Activated CD4-positive, alpha-beta T cell treated with anti-CD3 and anti-CD28 coated beads, Interleukin-2, amount 10 ng/mL, durations not matched to agents 24 days and 14 days (primary cell): ENCODE results near the gene FRMPD2. TPM values are rescaled to one million over a fixed set of nuclear protein-coding genes. Genes with fewer than 3 reads are reported as not detected.
A peak's percentile ranks its signal among the peaks of the same experiment; 100 is the strongest.
"Not testable (repeated sequence)": the region's sequence is repeated elsewhere in the genome, so short reads cannot be mapped to it uniquely, and the experiment has no call there.

Source experiments
- DNase-seq: peaks from one replicate; pipeline ENCODE4 v3.0.0; 2022
- H3K27ac Mint-ChIP-seq: one replicate; pipeline ENCODE4 v1.8.0; 2022; ENCODE audit warnings: mild to moderate bottlenecking, mixed read lengths
- H3K27me3 Mint-ChIP-seq: one replicate; pipeline ENCODE4 v1.8.0; 2022; ENCODE audit warnings: mixed read lengths
- H3K36me3 Mint-ChIP-seq: one replicate; pipeline ENCODE4 v1.8.0; 2022; ENCODE audit warnings: low read depth, mild to moderate bottlenecking, mixed read lengths
- H3K4me1 Mint-ChIP-seq: one replicate; pipeline ENCODE4 v1.8.0; 2021; ENCODE audit warnings: mixed read lengths
- H3K4me3 Mint-ChIP-seq: one replicate; pipeline ENCODE4 v1.8.0; 2022; ENCODE audit warnings: mild to moderate bottlenecking, moderate library complexity, mixed read lengths
- H3K9me3 Mint-ChIP-seq: one replicate; pipeline ENCODE4 v1.8.0; 2021; ENCODE audit warnings: mixed read lengths
- intact Hi-C: fragments of 100-400 bp; cut with micrococcal nuclease; formaldehyde crosslinking; loops from one replicate; pipeline ENCODE4 v1.15.1; 2023
- total RNA-seq: library from RNA; stranded (reverse); gene quantifications from 2 replicates; pipeline ENCODE4 v1.2.3, GENCODE V29; 2022

Gene FRMPD2
- total RNA-seq, 1 donor from 2014 or later = not detected

DNA sequence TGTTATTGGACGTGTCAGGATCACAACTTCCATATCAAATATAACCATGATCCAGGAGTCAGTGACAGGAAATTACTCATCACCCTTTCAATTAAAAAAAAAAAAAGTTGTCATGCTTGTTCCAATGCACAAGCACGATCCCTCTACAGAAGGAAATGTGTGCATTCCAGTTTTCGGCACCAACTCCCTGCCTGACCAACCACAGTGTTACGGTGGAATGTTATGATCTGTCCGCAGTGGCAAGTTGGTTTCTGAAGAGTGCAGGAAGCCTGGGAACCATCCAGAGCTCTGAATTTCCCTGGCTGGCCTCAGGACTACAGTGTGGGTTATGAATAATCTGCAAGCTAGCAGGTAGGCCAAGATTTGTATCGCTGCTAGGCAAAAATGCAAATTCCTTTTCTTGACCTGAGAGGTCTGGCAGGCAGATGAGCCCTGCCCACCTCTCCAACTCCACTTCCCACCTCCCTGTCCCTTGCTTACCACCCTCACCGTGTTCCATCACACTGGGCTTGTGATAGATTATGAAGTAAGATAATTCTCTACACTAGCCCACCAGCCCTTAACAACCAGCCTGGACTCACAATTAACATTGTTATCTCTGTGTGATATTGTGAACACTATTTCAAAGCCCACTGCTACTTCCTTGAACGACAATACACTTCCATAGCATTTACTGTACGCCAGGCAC lies 20.4 kb downstream of the FRMPD2 start:
- intact Hi-C loops = no loop called here
- Mint-ChIP-seq H3K9me3 (no peaks in the 10 kb centered on the region), H3K27ac (no peak overlapping the region), H3K4me3 (no peak overlapping the region), H3K27me3 (peaks cover 2% of the 10 kb centered on the region), H3K36me3 (no peaks in the 10 kb centered on the region), H3K4me1 (no peaks in the 10 kb centered on the region)
- DNase-seq = no peak

DNA sequence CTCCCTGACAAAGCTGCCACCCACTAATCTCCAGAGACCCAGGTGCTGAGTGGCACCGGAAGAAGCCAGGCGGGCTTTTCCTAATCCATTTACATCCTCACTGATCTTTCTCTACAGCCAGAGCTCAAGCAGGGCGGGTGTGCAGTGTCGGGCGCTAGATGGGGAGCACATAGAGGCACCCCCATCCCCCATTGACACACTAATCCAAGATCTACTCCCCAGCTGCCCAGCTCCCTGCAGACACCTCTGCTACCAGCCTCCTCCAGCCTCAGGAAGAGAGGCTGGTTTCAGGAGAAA lies 22.2 kb downstream of the FRMPD2 start:
- intact Hi-C loops = no loop called here
- no peak for DNase-seq
- H3K4me3 Mint-ChIP-seq = no peak overlapping the region
- no peaks in the 10 kb centered on the region for H3K36me3 Mint-ChIP-seq
- H3K4me1 Mint-ChIP-seq = no peaks in the 10 kb centered on the region
- H3K27ac Mint-ChIP-seq = no peak overlapping the region
- H3K27me3 Mint-ChIP-seq = peaks cover 2% of the 10 kb centered on the region
- no peaks in the 10 kb centered on the region for H3K9me3 Mint-ChIP-seq

DNA sequence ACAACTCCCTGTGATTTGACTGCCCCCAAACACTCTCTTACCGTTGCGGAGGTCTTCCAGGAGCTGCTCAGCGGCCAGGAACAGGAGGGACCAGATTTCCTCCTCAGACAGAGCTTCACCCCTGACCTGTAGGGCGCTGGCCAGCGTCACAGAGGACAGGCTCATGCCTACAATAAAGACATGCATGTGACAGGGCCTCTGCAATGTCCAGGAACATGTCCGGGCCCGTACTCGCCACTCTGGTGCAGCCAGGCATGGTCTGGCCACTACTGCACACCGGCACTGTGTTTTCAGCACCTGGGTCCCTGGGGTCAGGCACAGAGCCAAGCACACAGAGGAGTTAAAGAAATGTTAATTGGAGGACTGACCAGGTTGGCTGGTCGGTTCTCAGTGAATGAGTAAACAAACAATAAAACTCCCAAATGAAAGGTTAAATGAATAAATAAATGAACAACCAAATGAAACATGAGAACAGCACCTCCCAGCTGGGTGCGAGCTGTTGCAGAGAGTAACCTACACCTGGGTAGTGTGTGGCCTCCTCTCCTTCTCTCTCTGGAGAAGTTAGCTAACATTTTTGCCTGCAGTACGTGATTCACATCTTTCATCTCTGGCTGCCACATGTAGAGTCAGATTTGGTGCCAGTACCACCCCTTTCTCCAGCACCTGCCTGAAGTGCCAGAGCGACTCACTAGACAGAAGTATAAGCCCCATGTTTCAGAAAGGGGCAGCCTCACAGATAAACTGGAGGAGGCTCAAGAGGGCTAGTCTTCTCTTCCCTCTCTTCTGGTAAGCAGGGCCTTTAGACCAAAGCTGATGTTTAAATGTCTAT lies 22.8 kb downstream of the FRMPD2 start:
- no peak overlapping the region for H3K4me3 Mint-ChIP-seq
- H3K4me1 Mint-ChIP-seq = no peaks in the 10 kb centered on the region
- no peaks in the 10 kb centered on the region for H3K36me3 Mint-ChIP-seq
- DNase-seq = no peak
- H3K27ac Mint-ChIP-seq = no peak overlapping the region
- peaks cover 2% of the 10 kb centered on the region for H3K27me3 Mint-ChIP-seq
- intact Hi-C loops = no loop called here
- no peaks in the 10 kb centered on the region for H3K9me3 Mint-ChIP-seq

DNA sequence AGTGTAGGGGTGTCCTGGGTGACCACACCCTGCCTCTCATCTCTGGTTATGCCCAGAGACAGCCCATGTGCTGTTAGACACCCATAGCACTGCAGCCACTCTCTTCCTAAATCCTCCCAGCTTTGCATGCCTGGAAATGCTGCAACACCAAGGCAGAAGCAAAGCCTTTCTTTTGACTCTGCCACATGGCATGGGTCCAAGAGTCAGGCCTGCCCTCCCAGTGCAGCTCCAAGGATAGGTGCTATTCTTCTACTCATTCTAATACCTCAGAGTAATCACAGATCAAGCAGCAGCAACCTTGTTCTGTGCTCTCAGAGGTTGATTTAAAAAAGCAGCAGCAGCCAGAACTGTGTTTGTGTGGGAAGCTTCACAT lies 23.4 kb downstream of the FRMPD2 start:
- Mint-ChIP-seq H3K4me3 (no peak overlapping the region), H3K36me3 (no peaks in the 10 kb centered on the region), H3K27ac (no peak overlapping the region), H3K27me3 (peaks cover 2% of the 10 kb centered on the region), H3K9me3 (no peaks in the 10 kb centered on the region), H3K4me1 (no peaks in the 10 kb centered on the region)
- no peak for DNase-seq
- intact Hi-C loops = no loop called here

DNA sequence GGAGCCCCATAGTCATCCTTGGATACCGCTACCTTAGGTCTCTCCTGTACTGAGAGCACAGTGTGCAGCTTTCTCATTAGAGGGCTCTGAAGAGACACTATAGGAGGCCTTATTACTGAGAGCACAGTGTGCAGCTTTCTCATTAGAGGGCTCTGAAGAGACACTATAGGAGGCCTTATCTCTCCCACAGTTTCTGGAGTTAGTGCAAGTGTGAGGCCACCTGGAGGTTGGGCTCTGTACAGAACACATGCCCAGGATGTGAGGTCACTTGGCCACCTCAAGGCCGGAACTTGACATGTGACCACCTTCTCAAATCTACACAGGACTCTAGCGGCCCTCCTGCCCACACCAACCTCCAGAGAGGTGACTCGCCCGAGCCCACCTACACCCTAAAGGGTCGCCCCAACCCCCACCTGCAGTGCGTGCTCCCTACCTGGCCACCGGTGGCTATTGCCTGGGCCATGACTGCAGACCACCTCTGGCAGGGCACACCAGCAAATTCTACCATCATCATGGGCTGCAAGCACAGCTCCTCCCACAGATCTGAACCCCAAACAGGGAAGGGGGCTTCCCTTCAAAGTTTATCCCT lies 24.6 kb downstream of the FRMPD2 start:
- Mint-ChIP-seq H3K4me1 (no peaks in the 10 kb centered on the region), H3K36me3 (no peaks in the 10 kb centered on the region), H3K9me3 (no peaks in the 10 kb centered on the region), H3K4me3 (no peak overlapping the region), H3K27ac (no peak overlapping the region), H3K27me3 (peaks cover 2% of the 10 kb centered on the region)
- intact Hi-C loops = no loop called here
- no peak for DNase-seq

DNA sequence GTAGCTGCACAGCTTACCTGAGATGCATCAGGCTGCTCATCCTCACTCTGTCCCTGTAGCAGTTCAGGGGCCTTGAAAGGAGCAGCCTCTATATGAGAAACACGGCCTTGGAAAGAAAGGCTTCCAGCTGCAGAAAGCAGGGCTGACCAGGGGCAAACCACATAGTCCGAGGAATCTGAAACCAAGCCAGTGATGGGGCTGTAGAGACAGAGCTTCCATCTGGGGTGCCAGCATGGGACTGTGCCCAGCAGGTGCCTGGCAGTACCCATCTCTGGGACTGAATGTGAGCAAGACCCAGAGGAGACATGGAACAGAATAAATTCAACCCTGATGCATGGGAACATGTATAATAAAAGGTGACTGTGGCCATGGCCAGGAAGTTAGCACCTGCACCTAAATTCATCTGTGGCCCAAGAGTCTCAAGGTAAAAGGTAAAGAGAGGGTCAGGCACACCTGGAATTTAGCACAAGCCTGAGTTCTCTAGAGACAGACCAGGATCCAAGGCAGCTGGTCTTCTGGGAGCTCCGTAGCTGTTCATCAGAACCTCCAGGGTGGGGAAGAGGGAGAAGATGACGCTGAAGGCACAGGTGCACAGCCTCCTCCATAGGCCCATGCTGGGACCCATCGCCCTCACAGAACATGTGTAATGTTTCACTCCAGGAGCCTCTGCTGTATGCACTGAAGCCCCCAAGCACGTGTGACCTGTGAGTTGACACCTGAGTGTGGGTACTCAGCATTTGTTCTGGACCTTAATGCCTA lies 25.3 kb downstream of the FRMPD2 start:
- Mint-ChIP-seq H3K9me3 (no peaks in the 10 kb centered on the region), H3K27ac (no peak overlapping the region), H3K27me3 (peaks cover 2% of the 10 kb centered on the region), H3K4me1 (no peaks in the 10 kb centered on the region), H3K4me3 (no peak overlapping the region), H3K36me3 (no peaks in the 10 kb centered on the region)
- intact Hi-C loops = no loop called here
- DNase-seq = peak; percentile 40

DNA sequence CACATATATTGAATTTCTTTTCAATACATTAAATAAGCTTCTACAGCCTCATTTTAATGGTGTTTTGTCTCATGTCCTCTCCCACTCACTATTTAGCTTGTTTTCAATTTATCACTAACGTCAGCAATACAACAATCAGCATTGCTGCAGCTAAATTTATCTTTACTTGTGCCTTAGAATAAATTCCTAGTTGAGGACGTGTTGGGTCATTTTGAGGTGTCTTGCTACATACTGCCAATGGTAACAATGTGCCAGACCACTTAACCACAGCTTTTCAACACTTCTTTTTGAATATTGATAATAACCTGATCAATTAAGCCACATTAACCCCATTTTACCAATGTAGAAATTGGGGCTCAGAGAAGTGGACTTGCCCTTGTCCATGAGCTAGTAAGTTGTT lies 26.0 kb downstream of the FRMPD2 start:
- intact Hi-C loops = no loop called here
- no peaks in the 10 kb centered on the region for H3K4me1 Mint-ChIP-seq

DNA sequence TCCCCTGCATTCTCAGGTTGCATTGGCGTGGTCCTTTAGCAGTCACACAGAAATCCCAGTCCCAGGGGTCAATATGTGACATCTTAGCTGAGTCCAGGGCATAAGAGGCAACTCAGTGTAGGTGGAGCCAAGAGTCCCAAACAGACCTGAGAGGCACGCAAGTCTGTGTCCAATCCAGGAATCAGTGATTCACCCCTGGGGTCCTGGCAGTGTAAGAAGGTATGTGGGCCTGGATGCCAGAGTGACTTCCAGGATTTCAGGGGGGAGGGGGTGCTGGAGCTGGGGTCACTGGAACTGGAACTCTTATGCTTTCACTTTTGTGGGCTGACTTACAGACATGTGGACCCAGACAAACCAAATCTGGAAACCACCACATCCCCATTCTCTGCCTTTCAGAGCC lies 26.8 kb downstream of the FRMPD2 start:
- Mint-ChIP-seq H3K27ac (no peak overlapping the region), H3K27me3 (no peaks in the 10 kb centered on the region), H3K4me3 (no peak overlapping the region), H3K4me1 (no peaks in the 10 kb centered on the region), H3K9me3 (no peaks in the 10 kb centered on the region), H3K36me3 (no peaks in the 10 kb centered on the region)
- intact Hi-C loops = no loop called here
- DNase-seq = peak; percentile 37

More for the DNA sequence above, 26.0 kb downstream of the FRMPD2 start:
- no peak overlapping the region for H3K4me3 Mint-ChIP-seq
- peaks cover under 1% of the 10 kb centered on the region for H3K27me3 Mint-ChIP-seq
- no peak overlapping the region for H3K27ac Mint-ChIP-seq
- H3K36me3 Mint-ChIP-seq = no peaks in the 10 kb centered on the region
- no peaks in the 10 kb centered on the region for H3K9me3 Mint-ChIP-seq
- no peak for DNase-seq

DNA sequence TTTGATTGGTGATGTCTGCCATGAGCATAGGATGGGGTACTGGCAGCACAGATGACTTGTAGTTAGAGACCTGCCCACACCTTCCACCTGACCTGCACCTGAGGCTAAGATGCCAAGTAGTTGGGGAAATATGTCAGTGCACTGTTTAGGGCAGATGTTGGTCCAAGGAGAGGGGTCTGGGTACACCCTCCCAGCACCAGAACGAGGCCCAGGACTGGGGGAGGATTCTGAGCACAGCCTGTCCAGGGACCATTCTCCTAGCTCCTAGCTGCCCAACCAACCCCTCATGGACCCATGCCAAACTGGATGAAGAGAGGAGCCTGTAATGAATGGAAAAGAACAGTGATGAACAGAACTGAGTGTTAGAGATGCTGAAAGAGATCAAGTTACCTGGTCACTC lies 28.0 kb downstream of the FRMPD2 start:
- no peak for DNase-seq
- Mint-ChIP-seq H3K27me3 (no peaks in the 10 kb centered on the region), H3K9me3 (no peaks in the 10 kb centered on the region), H3K36me3 (no peaks in the 10 kb centered on the region), H3K4me1 (no peaks in the 10 kb centered on the region), H3K27ac (no peak overlapping the region), H3K4me3 (no peak overlapping the region)
- intact Hi-C loops = no loop called here

DNA sequence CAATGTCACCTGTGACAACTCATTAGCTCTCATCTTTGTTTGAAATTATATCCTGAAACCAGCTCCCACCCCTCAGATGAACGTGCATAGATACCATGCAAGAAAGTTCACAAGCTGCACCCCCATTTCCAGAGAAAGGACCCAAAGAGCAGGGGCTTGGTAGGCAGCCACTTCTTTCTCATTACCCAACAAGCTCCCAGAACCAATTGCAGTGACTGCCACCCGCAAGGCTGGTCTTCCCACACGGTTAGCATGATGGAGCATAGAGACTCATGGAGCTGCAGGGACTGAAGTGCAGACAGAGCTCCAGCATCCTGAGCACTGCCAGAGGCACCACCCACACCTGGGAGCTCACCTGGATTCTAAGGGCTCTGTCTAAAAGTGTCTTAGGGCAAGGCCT lies 28.5 kb downstream of the FRMPD2 start:
- H3K4me3 Mint-ChIP-seq = no peak overlapping the region
- intact Hi-C loops = no loop called here
- H3K4me1 Mint-ChIP-seq = no peaks in the 10 kb centered on the region
- no peak overlapping the region for H3K27ac Mint-ChIP-seq
- H3K9me3 Mint-ChIP-seq = no peaks in the 10 kb centered on the region
- no peaks in the 10 kb centered on the region for H3K27me3 Mint-ChIP-seq
- H3K36me3 Mint-ChIP-seq = no peaks in the 10 kb centered on the region
- peak; percentile 29 for DNase-seq

DNA sequence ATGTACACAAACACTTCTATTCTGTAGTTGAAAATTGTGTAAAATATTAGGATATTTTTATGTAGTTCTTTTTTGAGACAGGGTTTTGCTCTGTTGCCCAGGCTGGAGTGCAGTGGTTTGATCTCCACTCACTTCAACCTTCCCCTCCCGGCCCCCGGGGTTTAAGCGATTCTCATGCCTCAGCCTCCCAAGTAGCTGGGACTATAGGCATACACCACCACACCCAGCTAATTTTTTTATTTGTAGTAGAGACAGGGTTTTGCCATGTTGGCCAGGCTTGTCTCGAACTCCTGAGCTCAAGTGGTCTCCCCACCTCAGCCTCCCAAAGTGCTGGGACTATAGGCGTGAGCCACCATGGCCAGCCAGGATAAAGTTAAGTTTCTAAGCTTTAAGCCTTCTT lies 30.6 kb downstream of the FRMPD2 start:
- H3K4me3 Mint-ChIP-seq, H3K4me1 Mint-ChIP-seq, H3K27ac Mint-ChIP-seq, DNase-seq, H3K36me3 Mint-ChIP-seq, H3K27me3 Mint-ChIP-seq, H3K9me3 Mint-ChIP-seq, intact Hi-C loops: not testable (repeated sequence)

DNA sequence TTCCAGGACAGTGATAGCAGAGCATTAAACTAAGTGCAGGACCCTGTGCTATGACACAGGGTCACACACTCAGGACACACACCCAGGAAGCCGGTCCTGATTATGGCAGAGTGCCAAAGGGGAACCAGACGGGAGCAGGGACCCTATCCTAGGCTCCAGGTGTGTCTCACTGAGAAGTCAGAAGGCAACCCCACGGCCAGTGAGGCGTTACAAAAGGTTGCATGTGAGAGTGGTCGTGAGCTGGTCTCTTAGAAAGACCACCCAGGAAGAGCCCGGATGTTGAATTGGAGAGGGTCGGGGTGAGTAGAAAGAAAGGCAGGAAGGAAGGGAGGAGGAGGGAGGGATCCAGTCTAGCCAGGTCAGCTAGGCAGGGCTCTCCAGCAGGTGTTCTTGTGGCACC lies 31.0 kb downstream of the FRMPD2 start:
- DNase-seq = peak; percentile 46
- Mint-ChIP-seq H3K36me3 (no peaks in the 10 kb centered on the region), H3K27ac (no peak overlapping the region), H3K27me3 (no peaks in the 10 kb centered on the region), H3K9me3 (no peaks in the 10 kb centered on the region), H3K4me1 (no peaks in the 10 kb centered on the region), H3K4me3 (no peak overlapping the region)
- intact Hi-C loops = no loop called here

DNA sequence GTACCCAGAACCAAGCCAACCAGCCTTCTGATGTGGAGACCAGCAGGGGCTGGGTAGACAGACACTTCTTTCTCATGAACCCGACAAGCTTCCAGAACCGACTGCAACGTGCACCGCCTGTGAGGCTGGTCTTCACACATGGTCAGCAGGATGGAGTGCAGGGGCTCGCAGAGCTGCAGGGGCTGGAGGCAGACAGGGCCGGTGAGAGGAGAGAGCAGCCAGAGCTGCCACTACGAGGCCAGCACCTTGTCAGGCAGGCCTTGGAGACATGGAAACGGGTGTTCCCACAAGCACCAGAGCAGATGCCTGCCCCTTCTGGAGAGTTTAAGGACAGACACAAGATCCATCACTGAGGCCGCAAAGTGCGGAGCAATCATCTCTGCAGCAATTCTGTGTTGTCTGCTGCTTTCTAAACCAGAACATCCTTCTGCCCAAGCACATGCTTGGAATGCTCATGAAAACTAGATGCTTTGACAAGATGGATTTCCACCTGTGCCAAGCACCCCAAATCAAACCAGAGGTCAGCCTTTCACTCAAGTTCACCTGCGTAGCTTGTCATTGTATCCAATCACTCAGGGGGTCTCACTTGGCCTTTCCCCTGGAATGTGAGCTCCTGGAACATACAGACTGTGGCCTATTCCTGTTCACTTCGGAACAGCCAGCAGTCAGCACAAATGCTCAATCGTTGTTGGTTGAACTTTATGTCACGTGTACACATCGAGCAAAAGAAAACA lies 32.2 kb downstream of the FRMPD2 start:
- H3K27ac Mint-ChIP-seq = no peak overlapping the region
- intact Hi-C loops = no loop called here
- no peaks in the 10 kb centered on the region for H3K27me3 Mint-ChIP-seq
- no peaks in the 10 kb centered on the region for H3K4me1 Mint-ChIP-seq
- H3K9me3 Mint-ChIP-seq = no peaks in the 10 kb centered on the region
- no peak for DNase-seq
- no peaks in the 10 kb centered on the region for H3K36me3 Mint-ChIP-seq
- H3K4me3 Mint-ChIP-seq = no peak overlapping the region
